HG03342 (cell line): ENCODE measurements around the gene CHSY1.
A peak's percentile ranks its signal among the peaks of the same experiment; 100 is the strongest.

ENCODE experiments used
- ATAC-seq: cut with Tn5 transposase; IDR thresholded peaks from one replicate; pipeline ENCODE4 v1.9.1; 2021; ENCODE audit warnings: mild to moderate bottlenecking, moderate library complexity; ENCODE audit not compliant: unreplicated experiment

CHSY1 gene

GRCh38 chr15:101267320-101268104 lies 15.7 kb upstream of the CHSY1 start:
- ATAC-seq = no peak

GRCh38 chr15:101266787-101267186 lies 14.9 kb upstream of the CHSY1 start:
- no peak for ATAC-seq

GRCh38 chr15:101266034-101266433 lies 14.2 kb upstream of the CHSY1 start:
- no peak for ATAC-seq

- no peak for ATAC-seq
Observed at GRCh38 chr15:101264911-101265641, 13.2 kb upstream of the CHSY1 start.

DNA sequence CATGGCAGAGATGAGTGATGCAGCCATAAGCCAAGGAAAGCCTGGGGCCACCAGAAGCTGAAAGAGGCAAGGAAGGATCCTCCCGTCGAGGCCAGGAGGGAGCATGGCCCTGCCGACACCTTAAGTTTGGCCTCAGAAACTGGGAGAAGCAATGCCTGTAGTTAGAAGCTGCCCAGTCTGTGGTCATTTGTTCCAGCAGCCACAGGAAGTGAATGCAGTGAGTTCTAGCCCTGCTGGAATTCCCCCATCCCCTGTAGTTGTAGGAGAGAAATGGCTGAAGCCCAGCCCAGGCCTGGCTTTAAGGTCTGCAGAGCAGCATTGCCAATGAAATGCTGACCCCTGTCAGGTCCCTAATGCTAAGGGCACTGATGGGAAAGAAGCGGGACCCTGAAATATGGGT lies 12.2 kb upstream of the CHSY1 start:
- ATAC-seq = no peak

- ATAC-seq = no peak
Observed at GRCh38 chr15:101262551-101262950, 10.7 kb upstream of the CHSY1 start.

GRCh38 chr15:101258238-101259144 lies 6.6 kb upstream of the CHSY1 start:
- ATAC-seq = no peak

DNA sequence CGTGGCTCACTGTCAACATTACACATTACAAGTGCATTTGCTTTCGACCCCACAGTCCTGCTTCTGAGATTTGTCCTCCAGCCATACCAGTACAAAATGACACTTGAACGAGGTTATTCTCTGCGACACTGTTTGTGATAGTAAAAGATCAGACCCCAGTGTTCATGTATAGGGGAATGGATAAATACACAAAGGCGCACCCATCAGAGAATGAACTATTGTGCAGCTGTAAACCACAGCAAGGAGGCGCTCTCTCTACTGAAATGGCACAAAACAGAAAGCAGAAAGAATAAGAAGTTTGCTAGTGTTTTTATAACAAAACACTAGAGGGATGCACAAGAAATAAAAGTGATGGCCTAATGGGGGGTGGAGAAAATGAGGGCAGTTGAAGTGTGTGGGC lies 4.9 kb upstream of the CHSY1 start:
- ATAC-seq = no peak

- no peak for ATAC-seq
Observed at GRCh38 chr15:101255615-101256241, 3.9 kb upstream of the CHSY1 start.

- ATAC-seq = no peak
Observed at GRCh38 chr15:101255051-101255395, 3.2 kb upstream of the CHSY1 start.

- ATAC-seq = no peak
Observed at GRCh38 chr15:101254157-101255050, 2.6 kb upstream of the CHSY1 start.

GRCh38 chr15:101252836-101253235 lies 988 bp upstream of the CHSY1 start:
- ATAC-seq = no peak

DNA sequence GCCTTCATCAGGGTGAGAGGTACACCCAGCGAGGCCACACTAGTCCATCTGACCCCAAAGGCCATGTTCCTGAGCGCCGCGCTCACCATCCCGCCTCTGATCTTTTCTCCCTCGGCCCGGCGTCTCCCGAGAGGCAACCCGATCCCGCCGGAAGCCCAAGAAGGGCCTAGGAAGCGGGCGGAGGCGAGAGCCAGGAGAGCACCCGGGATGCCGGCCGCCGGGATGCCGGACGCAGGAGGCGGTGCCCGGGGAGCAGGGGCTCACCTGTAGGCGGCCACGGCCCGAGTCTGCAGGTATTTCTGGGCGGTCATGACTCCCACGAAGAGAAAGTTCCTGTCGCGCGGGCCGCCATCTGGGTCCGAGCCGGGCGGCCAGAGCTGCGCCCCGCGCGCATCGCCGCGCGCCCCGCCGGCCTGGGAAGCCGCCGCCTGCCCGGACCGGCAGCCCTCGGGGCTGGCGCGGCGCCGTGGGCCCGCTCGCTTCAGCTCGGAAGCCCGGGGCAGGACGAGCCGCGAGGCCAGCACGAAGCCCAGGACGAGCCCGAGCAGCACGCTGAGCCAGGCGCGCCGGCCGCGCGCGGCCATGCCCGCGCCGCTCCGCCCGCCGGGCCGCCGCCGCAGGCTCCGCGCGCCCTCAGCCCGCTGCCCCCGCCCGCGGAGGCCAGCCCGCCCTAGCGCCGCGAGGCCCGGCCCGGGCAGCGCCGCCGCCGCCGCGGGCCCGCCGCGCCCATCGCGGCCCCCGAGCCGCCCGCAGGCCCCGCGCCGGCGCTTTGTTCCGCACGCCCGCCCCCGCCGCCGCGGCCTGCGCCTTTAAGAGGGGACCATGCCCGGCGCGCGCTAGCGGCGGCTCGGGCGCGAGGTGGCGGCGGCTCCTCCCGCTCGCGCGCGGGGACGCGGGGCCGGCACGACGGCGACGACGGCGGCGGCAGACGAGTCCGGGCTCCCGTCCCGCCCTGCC lies 697 bp downstream of the CHSY1 start:
- ATAC-seq = peak; percentile 37

DNA sequence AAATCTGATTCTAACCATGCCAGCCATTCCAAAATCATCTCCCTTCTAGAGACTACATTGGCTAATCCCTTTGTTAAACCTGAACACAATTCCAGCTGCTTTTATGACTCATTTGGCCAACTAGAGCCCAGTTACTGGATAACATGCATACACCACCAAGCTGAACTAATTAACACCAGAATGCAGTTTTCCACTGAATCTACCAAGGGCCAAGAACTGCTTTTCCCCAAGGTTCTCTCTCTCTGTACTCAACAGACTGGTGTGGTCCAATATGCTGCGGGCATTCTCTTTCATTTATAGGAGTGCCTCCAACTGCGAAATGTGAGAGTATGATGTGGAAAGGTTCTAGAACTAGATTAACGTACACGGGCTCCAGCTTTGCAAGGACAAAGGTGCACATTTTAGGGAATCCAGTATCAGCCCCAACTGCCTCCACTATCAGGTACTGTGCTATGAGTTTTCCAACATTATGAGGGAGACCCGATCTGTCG lies 1.5 kb downstream of the CHSY1 start:
- no peak for ATAC-seq

DNA sequence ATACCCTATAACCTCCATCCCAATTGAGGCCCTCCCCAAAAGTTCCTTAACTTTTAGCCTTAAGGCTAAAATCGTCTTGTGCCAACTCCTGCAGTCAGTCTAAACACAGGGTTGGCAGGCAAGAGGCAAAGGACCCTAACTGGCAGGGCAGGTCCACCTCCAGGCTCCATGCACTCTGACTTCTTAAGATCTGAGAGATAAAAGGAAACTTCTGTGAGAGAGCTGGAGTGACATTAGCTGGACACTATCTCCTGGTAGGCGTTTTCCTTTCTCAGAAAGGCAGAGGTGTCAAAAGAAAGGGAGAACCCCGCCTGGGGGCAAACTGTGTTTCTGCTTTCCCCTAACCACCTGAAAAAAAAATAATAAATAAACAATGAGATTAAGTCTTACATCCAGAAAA lies 3.6 kb downstream of the CHSY1 start:
- ATAC-seq = no peak

GRCh38 chr15:101246824-101247745 lies 4.8 kb downstream of the CHSY1 start:
- no peak for ATAC-seq

DNA sequence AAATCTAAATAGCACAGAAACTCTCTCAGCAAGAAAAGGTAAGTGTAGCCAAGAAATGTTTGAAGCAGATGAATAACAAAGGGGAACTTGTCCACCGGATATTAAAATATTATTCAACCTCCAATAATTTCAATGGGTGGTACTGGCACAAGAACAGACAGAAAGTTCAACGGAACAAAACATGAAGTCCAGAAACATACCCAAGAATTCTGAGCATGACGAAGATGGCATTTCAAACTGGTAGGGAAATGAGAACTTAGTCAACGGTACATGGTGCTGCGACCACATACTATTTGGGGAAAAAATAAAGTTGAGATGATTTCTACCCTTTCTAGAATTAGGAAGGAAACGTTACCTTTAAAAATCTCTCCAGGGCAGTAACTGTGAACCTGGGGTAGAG lies 5.5 kb downstream of the CHSY1 start:
- ATAC-seq = no peak
